HG02798 (cell line): ENCODE data around the gene MYO15A.
A peak's percentile ranks its signal among the peaks of the same experiment; 100 is the strongest.

ENCODE experiments used
- ATAC-seq: cut with Tn5 transposase; IDR thresholded peaks from one replicate; pipeline ENCODE4 v1.9.1; 2021; ENCODE audit warnings: mild to moderate bottlenecking; ENCODE audit not compliant: unreplicated experiment, poor library complexity

Gene MYO15A

GRCh38 chr17:18156171-18156975, 47.8 kb downstream of the MYO15A start:
- no peak for ATAC-seq

DNA sequence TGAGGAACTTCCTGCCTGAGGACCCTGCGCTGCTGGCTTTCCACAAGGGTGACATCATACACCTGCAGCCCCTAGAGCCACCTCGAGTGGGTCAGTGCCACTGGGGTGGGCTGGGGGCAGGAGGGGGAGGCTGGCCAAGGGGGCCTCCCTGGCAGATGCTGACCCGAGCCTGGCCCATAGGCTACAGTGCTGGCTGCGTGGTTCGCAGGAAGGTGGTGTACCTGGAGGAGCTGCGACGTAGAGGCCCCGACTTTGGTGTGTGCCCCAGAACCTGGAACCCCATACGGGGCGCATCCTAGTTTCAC, 48.4 kb downstream of the MYO15A start:
- ATAC-seq, result no peak

DNA sequence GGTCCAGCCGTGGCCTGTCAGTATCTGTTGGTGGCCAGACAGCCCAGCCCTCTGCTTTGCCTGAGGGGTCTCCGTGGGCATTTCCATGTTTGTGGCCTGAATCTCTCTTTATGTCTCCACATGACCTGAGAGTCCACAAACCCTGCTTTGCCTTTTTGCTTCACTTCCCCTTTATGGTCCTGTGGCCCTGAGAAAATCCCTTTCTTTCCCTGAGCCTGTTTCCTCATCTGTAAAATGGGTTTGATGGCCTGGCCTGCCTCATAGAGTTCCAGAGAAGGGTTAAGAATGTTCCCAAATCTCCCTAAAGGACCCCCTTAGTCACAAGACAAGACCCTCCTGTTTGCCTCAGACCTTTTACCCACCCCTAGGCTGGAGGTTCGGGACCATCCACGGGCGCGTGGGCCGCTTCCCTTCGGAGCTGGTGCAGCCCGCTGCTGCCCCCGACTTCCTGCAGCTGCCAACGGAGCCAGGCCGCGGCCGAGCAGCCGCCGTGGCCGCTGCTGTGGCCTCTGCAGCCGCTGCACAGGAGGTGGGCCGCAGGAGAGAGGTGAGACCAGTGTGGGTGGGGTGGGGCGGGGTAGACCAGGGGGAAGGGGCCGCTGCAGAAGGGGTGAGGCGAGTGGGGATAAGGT, 48.9 kb downstream of the MYO15A start:
- ATAC-seq, result no peak

- peak; percentile 55 for ATAC-seq
These were observed 49.6 kb downstream of the MYO15A start for GRCh38 chr17:18158022-18158600.

DNA sequence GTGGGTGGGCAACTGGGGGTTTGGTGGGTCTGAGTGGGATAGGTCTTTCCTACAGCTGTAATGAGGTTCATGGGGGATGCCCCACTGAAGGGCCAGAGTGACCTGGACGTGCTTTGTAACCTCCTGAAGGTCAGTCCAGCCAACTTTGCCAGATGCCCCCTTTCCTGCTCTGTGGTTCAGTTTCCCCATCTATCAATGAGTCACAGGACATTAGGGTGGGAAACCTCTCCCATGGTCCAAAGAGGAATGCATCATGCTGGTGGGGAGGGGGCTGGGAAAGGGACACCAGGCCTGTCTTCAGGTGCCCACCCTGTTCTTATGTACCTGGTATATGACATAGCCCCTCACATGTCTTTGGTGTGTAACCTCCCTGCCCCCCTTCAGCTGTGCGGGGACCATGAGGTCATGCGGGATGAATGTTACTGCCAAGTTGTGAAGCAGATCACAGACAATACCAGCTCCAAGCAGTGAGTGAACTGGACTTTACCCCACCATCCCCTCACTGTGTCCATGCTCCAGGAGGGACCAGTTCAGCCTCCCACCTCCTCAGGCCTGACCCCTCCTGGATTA, 51.1 kb downstream of the MYO15A start:
- no peak for ATAC-seq

DNA sequence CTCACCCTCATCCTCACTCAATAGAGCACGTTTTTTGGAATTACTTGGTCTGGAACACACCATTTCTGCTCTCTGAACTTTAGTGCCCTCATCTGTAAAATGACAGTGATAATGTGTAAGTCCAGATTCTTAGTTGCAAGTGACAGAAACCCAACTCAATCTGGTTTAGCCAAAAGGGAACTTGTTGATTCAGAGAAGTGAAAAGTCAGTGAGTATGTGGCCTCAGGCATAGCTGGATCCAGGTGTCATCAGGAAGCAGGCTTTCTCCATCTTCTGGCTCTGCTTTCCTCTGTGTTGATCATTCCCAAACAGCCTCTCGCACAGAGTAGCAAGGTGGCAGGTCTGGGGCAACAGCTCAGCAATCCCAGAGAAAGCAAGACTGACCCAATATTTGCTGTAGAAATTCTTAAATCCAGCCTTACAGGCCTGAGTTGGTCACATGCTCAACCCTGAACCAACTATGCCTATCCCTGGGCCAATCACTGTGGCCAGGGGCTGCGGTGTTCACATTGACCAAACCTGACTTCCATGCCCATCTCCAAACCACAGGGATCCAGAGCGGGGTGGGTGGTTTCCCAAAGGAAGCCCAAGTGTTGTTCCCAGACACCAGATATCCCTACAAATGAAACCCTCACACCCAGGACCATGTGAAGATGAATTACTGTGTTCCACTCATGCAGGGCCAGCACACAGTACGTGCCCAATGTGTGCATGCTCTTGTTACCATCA, 51.7 kb downstream of the MYO15A start:
- ATAC-seq, result no peak

GRCh38 chr17:18161207-18162145, 52.9 kb downstream of the MYO15A start:
- ATAC-seq, result peak; percentile 70

DNA sequence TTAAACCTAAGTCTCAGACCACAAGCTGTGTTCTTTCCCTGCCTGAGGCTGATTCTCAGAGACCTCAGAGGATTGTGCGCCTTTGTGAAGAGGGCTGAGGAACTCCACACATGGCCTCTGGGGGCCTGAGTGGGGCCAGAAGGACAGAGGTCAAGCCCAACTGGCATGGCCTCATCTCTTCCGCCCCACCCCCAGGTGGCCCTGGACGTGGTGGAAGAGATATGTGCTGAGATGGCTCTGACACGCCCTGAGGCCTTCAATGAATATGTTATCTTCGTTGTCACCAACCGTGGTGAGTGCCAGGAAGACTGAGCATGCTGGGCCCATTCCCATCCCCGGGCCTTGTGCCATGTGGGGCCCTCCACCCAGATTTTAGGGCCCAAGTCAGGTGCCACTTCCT, 55.0 kb downstream of the MYO15A start:
- ATAC-seq, result no peak

DNA sequence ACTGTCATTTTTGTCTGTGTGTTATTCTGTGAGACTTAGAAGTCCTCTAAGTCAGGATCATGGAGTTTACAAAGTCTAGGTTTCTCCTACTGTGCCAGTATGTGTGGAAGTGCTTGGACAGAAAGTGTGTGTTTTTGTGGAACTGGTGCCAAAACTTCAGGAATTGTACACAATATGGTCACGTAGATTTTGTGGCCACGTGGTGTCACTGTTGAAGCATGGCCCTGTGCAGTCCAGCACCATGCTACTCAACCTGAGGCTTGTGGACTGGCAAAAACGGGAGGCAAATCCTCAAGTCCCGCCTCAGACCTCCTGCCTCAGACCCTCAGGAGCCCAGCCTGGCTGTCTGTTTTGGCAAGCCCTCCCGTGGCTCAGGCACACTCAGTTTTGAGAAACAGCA, 58.3 kb downstream of the MYO15A start:
- no peak for ATAC-seq

- no peak for ATAC-seq
These were observed 58.9 kb downstream of the MYO15A start for GRCh38 chr17:18167421-18167820.

DNA sequence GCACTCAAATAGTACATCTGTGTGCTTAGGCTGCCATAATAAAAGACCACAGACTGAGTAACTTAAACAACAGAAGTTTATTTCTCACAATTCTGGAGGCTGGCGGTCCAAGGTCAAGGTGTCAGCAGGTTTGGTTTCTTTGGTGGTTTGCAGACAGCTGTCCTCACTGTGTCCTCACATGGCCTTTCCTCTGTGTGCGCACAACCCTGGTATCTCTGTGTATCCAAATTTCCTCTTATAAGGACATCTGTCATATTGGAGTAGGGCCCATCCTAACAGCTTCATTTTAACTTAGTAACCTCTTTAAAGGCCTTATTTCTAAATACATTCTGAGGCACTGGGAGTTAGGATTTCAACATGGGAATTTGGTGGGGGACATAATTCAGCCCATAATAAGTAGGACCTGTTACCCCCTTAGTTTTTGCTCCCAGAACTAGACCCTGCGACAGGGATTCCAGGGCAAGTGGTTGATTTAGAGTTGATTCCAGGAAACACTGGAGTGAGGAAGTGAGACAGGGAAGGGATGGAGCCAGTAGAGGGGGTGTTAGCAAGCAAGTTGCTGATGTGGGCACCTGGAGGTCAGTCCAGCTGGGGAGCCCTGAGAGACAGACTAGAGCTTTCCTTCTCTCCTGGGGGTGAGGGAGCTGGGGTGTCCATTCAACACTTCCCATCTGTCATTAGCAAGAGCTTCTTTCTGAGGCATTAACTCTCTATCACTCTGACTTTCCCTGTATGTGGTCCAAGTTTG, 64.1 kb downstream of the MYO15A start:
- no peak for ATAC-seq

- no peak for ATAC-seq
These were observed 65.2 kb downstream of the MYO15A start for GRCh38 chr17:18173740-18174139.

DNA sequence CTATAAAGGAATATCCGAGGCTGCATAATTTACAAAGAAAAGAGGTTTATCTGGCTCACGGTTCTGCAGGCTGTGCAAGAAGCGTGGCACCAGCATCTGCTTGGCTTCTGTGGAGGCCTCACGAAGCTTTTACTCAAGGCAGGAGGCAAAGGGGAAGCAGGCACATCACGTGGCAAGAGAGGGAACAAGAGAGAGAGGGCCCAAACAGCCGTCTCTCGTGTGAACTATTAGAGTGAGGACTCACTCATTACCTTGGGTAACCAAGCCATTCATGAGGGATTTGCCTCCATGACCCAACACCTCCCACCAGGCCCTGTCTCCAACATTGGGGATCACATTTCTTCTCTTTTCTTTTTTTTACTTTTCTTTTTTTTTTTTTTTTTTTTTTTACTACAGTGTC, 67.6 kb downstream of the MYO15A start:
- ATAC-seq, result no peak

DNA sequence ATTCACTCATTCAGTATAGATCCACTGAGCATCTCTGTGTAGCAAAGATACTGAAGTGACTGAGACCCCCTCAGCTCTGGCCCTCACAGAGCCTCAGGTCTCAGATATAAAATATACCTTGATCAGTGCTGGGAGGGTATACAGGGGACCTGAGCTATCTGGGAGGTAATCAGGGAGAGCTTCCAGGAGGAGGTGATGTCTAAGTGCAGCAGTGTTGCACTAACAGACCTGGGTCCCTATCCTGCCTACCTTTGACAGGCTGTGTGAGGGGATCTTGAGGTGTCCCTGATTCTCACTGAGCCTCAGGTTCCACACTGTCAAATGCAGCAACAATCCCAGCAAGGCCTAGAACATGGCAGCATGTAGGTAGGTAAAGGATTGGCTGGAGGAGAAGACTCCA, 68.6 kb downstream of the MYO15A start:
- ATAC-seq, result no peak

GRCh38 chr17:18177722-18178121, 69.2 kb downstream of the MYO15A start:
- no peak for ATAC-seq

DNA sequence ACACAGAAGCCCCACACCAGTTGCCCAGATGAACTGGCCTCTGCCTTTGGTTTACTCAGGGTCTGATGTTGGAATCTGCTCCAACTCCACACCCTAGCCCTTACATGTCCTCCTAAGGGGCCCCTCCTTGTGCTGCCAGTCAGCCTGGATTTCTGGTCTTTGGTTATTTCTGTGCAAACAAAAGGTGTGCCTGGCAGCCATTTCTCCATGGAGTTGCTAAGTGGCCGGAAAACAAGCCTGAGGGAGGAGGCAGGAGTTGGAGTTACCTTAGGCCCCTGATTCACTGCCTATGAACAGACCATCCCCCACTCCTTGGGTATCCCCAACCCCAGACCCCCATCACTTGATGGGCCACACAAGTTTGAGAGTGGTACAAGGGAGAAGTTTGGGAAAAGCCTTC, 70.6 kb downstream of the MYO15A start:
- ATAC-seq, result no peak

- ATAC-seq, result no peak
These were observed 71.2 kb downstream of the MYO15A start for GRCh38 chr17:18179804-18180203.

GRCh38 chr17:18181358-18181757, 72.8 kb downstream of the MYO15A start:
- no peak for ATAC-seq
